Heart right ventricle (tissue), 16 donors: ENCODE data around the gene PIK3CD. TPM values are rescaled to one million over a fixed set of nuclear protein-coding genes. Genes with fewer than 3 reads are reported as not detected.

Experiments used
- ATAC-seq, 8 donors: fragments of 200-7000 bp; cut with Tn5 transposase; one replicate each; pipeline ENCODE4 v1.9.1; 2020; ENCODE audit warnings: mild to moderate bottlenecking in 8 of 8, moderate library complexity in 8 of 8, moderate number of reproducible peaks in 1 of 8
- DNase-seq, 2 donors: peaks; one replicate each; pipeline ENCODE4 v3.0.0-alpha.2; 2020
- H3K27ac ChIP-seq, 10 donors: fragments of 200-600 bp; sonication (generic) in 2 of 10; one replicate each; pipeline versions ENCODE4 v1.5.0 to v1.8.0; 2020 to 2022; ENCODE audit warnings: mild to moderate bottlenecking in 3 of 10
- H3K27me3 ChIP-seq, 7 donors: fragments of 200-600 bp; one replicate each; pipeline ENCODE4 v1.8.0; 2021 to 2022; ENCODE audit warnings: mild to moderate bottlenecking in 2 of 7
- H3K36me3 ChIP-seq, 9 donors: fragments of 200-600 bp; sonication (generic) in 1 of 9; one replicate each; pipeline versions ENCODE4 v1.5.0 to v1.8.0; 2020 to 2022; ENCODE audit warnings: mild to moderate bottlenecking in 2 of 9
- H3K4me1 ChIP-seq, 9 donors: fragments of 200-600 bp; sonication (generic) in 1 of 9; one replicate each; pipeline versions ENCODE4 v1.5.0 to v1.8.0; 2020 to 2022; ENCODE audit warnings: mild to moderate bottlenecking in 4 of 9
- H3K4me3 ChIP-seq, 10 donors: fragments of 200-600 bp; sonication (generic) in 2 of 10; one replicate each; pipeline versions ENCODE4 v1.5.0 to v1.8.0; 2020 to 2022; ENCODE audit warnings: mild to moderate bottlenecking in 7 of 10, moderate library complexity in 2 of 10
- H3K9me3 ChIP-seq, 11 donors: fragments of 200-600 bp in 10 of 11; sonication (generic) in 2 of 11; one replicate each; pipeline versions ENCODE4 v1.5.0 to v1.8.0; 2013 to 2022; ENCODE audit warnings: mild to moderate bottlenecking in 2 of 11, control low read depth in 1 of 11, moderate library complexity in 1 of 11
- CTCF ChIP-seq, 9 donors: fragments of 200-600 bp; sonication (generic) in 2 of 9; IDR thresholded peaks; one replicate each; pipeline versions ENCODE4 v1.5.0 to v1.8.0; 2021 to 2022; ENCODE audit warnings: antibody characterized with exemption in 9 of 9, mild to moderate bottlenecking in 5 of 9, moderate library complexity in 1 of 9
- WGBS, 2 donors: extraction: QIAGEN DNeasy Blood & Tissue Kit; methylation state at CpG; one replicate each; pipeline ENCODE4 v1.1.7; 2013; ENCODE audit warnings: inconsistent platforms in 1 of 2; 5-methylcytosine and 5-hydroxymethylcytosine counted together
- intact Hi-C, 10 donors: fragments of 100-400 bp; cut with DNase I; formaldehyde crosslinking; loops; one replicate each; pipeline versions ENCODE4 v1.11.1 to v1.14.2; 2022
- polyA plus RNA-seq, 2 donors: library from polyadenylated mRNA; stranded (reverse); fragments of 200-250 nt; gene quantifications; one replicate each; pipeline ENCODE4 v1.2.3, GENCODE V29; 2013
- total RNA-seq, 10 donors: library from RNA; stranded (reverse); fragmentation: NEBNext Ultra II Directional in 3 of 10; extraction: Animal tissue kit (Norgen Biotek cat#: 25700) in 3 of 10; gene quantifications; one replicate each; pipeline versions ENCODE4 v1.2.1 to v1.2.4, GENCODE V29; 2021 to 2023
- donor health status: Arrhythmogenic right ventricular cardiomyopathy.
- donor health status: ischemic (EF 13 %, LVEDD 7.1; RV severe dilation, severe dysfunction).
- donor health status: healthy with polysubstance abuse.
- donor health status: DM: no; HTN: yes; CAD: no.
- donor health status: DM: no; HTN: no; CAD: no.
- donor health status: ischemic (EF 25% LVEDD 6.9; RV normal size, moderate dysfunction).
- donor health status: ischemic (EF 25% LVEDD 5.7; RV mildly dilated, moderate dysfunction).
- donor health status: healthy.
- donor health status: DM: yes; HTN: yes; CAD: no.
- donor health status: Ischemic cardiomyopathy.
- donor health status: ischemic (EF 35%, LVEDD 5.7; RV mildly dilated, moderate dysfunction).
- donor health status: nonischemic (EF 11% LVEDD 7.7; RV severe dilation, severe dysfunction).
- donor health status: DM: yes; HTN: yes; CAD: no.
- donor health status: PGD.
- donor health status: ischemic (EF 29% LVEDD 5.4; RV normal size, mild dysfunction).
- donor health status: nonischemic (EF 23%, LVEDD 6.1; RV moderate dilation, normal function).

The PIK3CD gene
- total and polyA plus RNA-seq, 12 donors, result 1.0 to 12.1 (median 2.7) TPM

GRCh38 chr1:9717193-9718005 lies 65.9 kb downstream of the PIK3CD start:
- no peaks in the 10 kb centered on the region for H3K27me3 ChIP-seq
- intact Hi-C loops, result loop anchor here in 1 of 10 donors (10.0 kb wide), 1 partner anchor 93 kb away; no protein-coding TSS in a partner anchor
- peak overlapping the region in 6 of 10 donors; percentile 15 to 46 (median 30) for H3K4me3 ChIP-seq
- DNase-seq (peak; percentile 32 to 46), ATAC-seq (peak in 7 of 8 donors; percentile 6 to 77 (median 52))
- H3K27ac ChIP-seq, result peak overlapping the region in 3 of 10 donors; percentile 17 to 88 (median 53)
- no peak for TF ChIP-seq CTCF (IDR thresholded peaks at IDR 0.05)
- peaks cover 0 to 83% (median 3%) of the 10 kb centered on the region in 9 donors for H3K36me3 ChIP-seq
- no peaks in the 10 kb centered on the region for H3K9me3 ChIP-seq
- peaks cover 0 to 33% (median 0%) of the 10 kb centered on the region in 9 donors for H3K4me1 ChIP-seq
- WGBS, 2 donors, result 47 to 50% methylated on average over 25 of the region's 25 CpGs

- 89 to 91% methylated on average over 10 of the region's 10 CpGs for WGBS, 2 donors
- peaks cover 0 to 83% (median 10%) of the 10 kb centered on the region in 9 donors for H3K36me3 ChIP-seq
- intact Hi-C loops, result loop anchor here in 1 of 10 donors (10.0 kb wide), 1 partner anchor 93 kb away; no protein-coding TSS in a partner anchor
- H3K27ac ChIP-seq, result peak overlapping the region in 1 of 10 donors; percentile 88
- H3K4me3 ChIP-seq, result peak overlapping the region in 4 of 10 donors; percentile 28 to 46 (median 32)
- H3K27me3 ChIP-seq, result no peaks in the 10 kb centered on the region
- H3K9me3 ChIP-seq, result peaks cover 0 to 6% (median 0%) of the 10 kb centered on the region in 11 donors
- H3K4me1 ChIP-seq, result peaks cover 0 to 33% (median 0%) of the 10 kb centered on the region in 9 donors
- no peak for DNase-seq
- ATAC-seq, result peak in 1 of 8 donors; percentile 12
- TF ChIP-seq CTCF (IDR thresholded peaks at IDR 0.05), result no peak
Measured at GRCh38 chr1:9718006-9718680, 66.6 kb downstream of the PIK3CD start.

DNA sequence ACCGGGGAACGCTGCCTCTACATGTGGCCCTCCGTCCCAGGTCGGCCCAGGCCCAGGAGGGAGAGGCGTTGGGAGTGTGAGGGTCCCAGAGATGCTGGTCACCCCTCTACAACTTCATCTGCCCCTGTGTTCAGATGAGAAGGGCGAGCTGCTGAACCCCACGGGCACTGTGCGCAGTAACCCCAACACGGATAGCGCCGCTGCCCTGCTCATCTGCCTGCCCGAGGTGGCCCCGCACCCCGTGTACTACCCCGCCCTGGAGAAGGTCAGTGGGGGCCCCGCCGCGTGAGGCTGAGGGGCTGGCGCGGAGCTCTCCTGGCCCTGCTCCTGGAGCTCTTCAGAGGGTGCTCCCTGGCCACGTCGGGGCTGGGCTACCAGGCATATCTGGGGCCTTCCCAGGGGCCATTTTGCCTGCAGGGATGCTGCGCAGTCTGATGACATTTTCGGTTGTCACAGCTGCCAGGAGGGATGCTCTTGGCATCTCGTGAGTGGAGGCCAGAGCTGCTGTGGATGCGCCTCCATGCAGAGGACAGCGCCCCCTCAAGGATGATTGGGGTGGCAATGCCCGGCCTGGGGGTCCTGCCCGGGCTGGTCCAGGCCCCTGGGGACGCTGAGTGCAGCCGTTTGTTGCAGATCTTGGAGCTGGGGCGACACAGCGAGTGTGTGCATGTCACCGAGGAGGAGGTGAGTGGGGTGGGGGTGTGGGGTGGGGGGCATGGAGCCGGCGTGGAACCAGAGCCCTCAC lies 68.6 kb downstream of the PIK3CD start:
- Histone ChIP-seq H3K4me3 (no peak overlapping the region), H3K36me3 (peaks cover 0 to 84% (median 19%) of the 10 kb centered on the region in 9 donors), H3K9me3 (peaks cover 0 to 14% (median 0%) of the 10 kb centered on the region in 11 donors), H3K27ac (no peak overlapping the region), H3K27me3 (no peaks in the 10 kb centered on the region), H3K4me1 (peaks cover 0 to 33% (median 0%) of the 10 kb centered on the region in 9 donors)
- ATAC-seq (no peak), DNase-seq (no peak)
- no peak for TF ChIP-seq CTCF (IDR thresholded peaks at IDR 0.05)
- intact Hi-C loops, result loop anchor here in 8 of 10 donors (5.0 to 10.0 kb wide), 4 partner anchors 93 to 147 kb away; no protein-coding TSS in a partner anchor
- 91 to 94% methylated on average over 35 to 36 of the region's 36 CpGs for WGBS, 2 donors
